ENCODE results near the gene TJP1. TPM values are rescaled to one million over a fixed set of nuclear protein-coding genes. Genes with fewer than 3 reads are reported as not detected.
"Not testable (repeated sequence)": the region's sequence is repeated elsewhere in the genome, so short reads cannot be mapped to it uniquely, and the experiment has no call there.

Gene TJP1
- total and polyA plus RNA-seq, 5 donors from 2014 or later, result 0.06 TPM; not detected in 4

DNA sequence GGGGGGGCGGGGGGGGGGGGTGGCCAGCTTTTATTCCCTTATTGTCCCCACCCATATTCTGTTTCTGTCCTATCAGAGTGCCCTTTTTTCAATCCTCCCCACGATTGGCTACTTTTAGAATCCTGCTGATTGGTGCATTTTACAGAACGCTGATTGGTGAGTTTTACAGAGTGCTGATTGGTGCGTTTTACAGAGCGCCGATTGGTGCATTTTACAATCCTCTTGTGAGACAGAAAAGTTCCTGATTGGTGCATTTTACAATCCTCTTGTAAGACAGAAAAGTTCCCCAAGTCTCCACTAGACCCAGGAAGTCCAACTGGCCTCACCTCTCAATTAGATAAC lies 164.8 kb downstream of the TJP1 start:
- H3K36me3 Mint-ChIP-seq; H3K27me3 Mint-ChIP-seq; H3K36me3 ChIP-seq (ENCODE audit: control insufficient read depth, insufficient read depth, low read length); H3K4me3 ChIP-seq (ENCODE audit: low read depth, low read length); H3K4me1 ChIP-seq (ENCODE audit: control insufficient read depth, insufficient read depth, low read length, poor library complexity, severe bottlenecking); H3K4me1 Mint-ChIP-seq; H3K27ac Mint-ChIP-seq; DNase-seq; H3K4me3 Mint-ChIP-seq; ATAC-seq (ENCODE audit: low read depth in 2 of 2); H3K27me3 ChIP-seq (ENCODE audit: control insufficient read depth, insufficient read depth, low read length); H3K9me3 ChIP-seq (ENCODE audit: control insufficient read depth in 2 of 2, low read length in 2 of 2); H3K27ac ChIP-seq (ENCODE audit: insufficient read depth, low read length, poor library complexity, severe bottlenecking): not testable (repeated sequence)
- peaks cover 0 to 13% (median 3%) of the 10 kb centered on the region in 7 donors for H3K9me3 Mint-ChIP-seq

GRCh38 chr15:29656636-29657475 lies 165.4 kb downstream of the TJP1 start:
- Mint-ChIP-seq H3K36me3 (no peaks in the 10 kb centered on the region), H3K4me1 (no peaks in the 10 kb centered on the region), H3K9me3 (peaks cover 0 to 13% (median 3%) of the 10 kb centered on the region in 7 donors), H3K27ac (no peak overlapping the region), H3K27me3 (no peaks in the 10 kb centered on the region), H3K4me3 (no peak overlapping the region)
- Histone ChIP-seq H3K4me3 (ENCODE audit: low read depth, low read length) (no peak overlapping the region), H3K27ac (ENCODE audit: insufficient read depth, low read length, poor library complexity, severe bottlenecking) (no peak overlapping the region), H3K27me3 (ENCODE audit: control insufficient read depth, insufficient read depth, low read length) (no peaks in the 10 kb centered on the region), H3K4me1 (ENCODE audit: control insufficient read depth, insufficient read depth, low read length, poor library complexity, severe bottlenecking) (no peaks in the 10 kb centered on the region), H3K36me3 (ENCODE audit: control insufficient read depth, insufficient read depth, low read length) (no peaks in the 10 kb centered on the region), H3K9me3 (ENCODE audit: control insufficient read depth in 2 of 2, low read length in 2 of 2) (peaks cover 1 to 6% of the 10 kb centered on the region in 2 experiments)
- no peak for DNase-seq
- no peak for ATAC-seq (ENCODE audit: low read depth in 2 of 2)

- no peaks in the 10 kb centered on the region for H3K27me3 Mint-ChIP-seq
- H3K4me1 Mint-ChIP-seq, result no peaks in the 10 kb centered on the region
- no peaks in the 10 kb centered on the region for H3K36me3 ChIP-seq (ENCODE audit: control insufficient read depth, insufficient read depth, low read length)
- no peak overlapping the region for H3K4me3 ChIP-seq (ENCODE audit: low read depth, low read length)
- no peaks in the 10 kb centered on the region for H3K36me3 Mint-ChIP-seq
- DNase-seq (no peak), ATAC-seq (ENCODE audit: low read depth in 2 of 2) (no peak)
- H3K27ac ChIP-seq (ENCODE audit: insufficient read depth, low read length, poor library complexity, severe bottlenecking), result no peak overlapping the region
- no peaks in the 10 kb centered on the region for H3K27me3 ChIP-seq (ENCODE audit: control insufficient read depth, insufficient read depth, low read length)
- no peak overlapping the region for H3K4me3 Mint-ChIP-seq
- peaks cover 0 to 8% (median 2%) of the 10 kb centered on the region in 7 donors for H3K9me3 Mint-ChIP-seq
- H3K4me1 ChIP-seq (ENCODE audit: control insufficient read depth, insufficient read depth, low read length, poor library complexity, severe bottlenecking), result no peaks in the 10 kb centered on the region
- peaks cover 0 to 7% of the 10 kb centered on the region in 2 experiments for H3K9me3 ChIP-seq (ENCODE audit: control insufficient read depth in 2 of 2, low read length in 2 of 2)
- no peak overlapping the region for H3K27ac Mint-ChIP-seq
These were observed 169.7 kb downstream of the TJP1 start for GRCh38 chr15:29652595-29652994.

DNA sequence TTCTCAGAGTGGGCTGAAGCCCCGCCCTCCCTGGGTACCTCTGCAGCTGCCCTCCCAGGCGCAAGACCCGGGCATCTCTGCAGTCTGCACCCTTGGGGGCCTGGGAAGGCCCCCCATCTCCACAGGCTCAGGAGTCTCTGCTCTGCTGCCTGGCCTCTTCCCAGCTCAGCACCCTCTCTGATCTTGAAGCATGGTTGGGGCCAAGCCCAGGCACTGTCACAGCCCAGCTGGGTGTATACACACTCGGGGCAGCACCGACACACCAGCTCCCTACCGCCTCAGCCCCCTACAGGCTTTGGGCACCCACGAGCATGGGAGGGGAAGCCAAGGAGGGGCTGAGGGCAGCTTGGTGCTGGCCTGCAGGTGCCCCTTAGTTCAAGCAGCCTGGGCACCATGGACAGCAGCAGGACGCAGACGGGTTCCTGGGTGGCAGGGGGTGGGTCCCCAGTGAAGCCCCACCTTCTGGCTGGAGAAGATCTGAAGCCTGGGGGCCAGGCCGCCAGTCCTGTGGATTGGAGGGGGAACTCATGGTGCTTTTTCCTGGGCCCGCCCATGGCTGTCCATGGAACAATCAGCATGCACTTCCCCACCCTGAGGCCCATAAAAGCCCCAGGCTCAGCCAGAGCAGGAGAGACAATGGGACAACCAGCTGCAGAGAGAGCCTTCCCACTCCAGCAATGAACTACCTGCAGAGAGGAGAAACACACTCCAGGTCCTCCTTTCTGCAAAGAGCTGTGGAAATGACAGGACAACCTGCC lies 170.6 kb downstream of the TJP1 start:
- Mint-ChIP-seq H3K9me3 (peaks cover 0 to 17% (median 3%) of the 10 kb centered on the region in 7 donors), H3K36me3 (no peaks in the 10 kb centered on the region), H3K27me3 (no peaks in the 10 kb centered on the region), H3K4me1 (no peaks in the 10 kb centered on the region), H3K4me3 (no peak overlapping the region), H3K27ac (no peak overlapping the region)
- no peaks in the 10 kb centered on the region for H3K27me3 ChIP-seq (ENCODE audit: control insufficient read depth, insufficient read depth, low read length)
- H3K4me1 ChIP-seq (ENCODE audit: control insufficient read depth, insufficient read depth, low read length, poor library complexity, severe bottlenecking), result no peaks in the 10 kb centered on the region
- no peak overlapping the region for H3K27ac ChIP-seq (ENCODE audit: insufficient read depth, low read length, poor library complexity, severe bottlenecking)
- DNase-seq (no peak), ATAC-seq (ENCODE audit: low read depth in 2 of 2) (peak in 1 of 2 donors; percentile 25)
- H3K4me3 ChIP-seq (ENCODE audit: low read depth, low read length), result no peak overlapping the region
- H3K9me3 ChIP-seq (ENCODE audit: control insufficient read depth in 2 of 2, low read length in 2 of 2), result peaks cover 2 to 10% of the 10 kb centered on the region in 2 experiments
- H3K36me3 ChIP-seq (ENCODE audit: control insufficient read depth, insufficient read depth, low read length), result no peaks in the 10 kb centered on the region

All from CD4-positive, CD25-positive, alpha-beta regulatory T cell (primary cell).